ENCODE results near the gene GCLC. TPM values are rescaled to one million over a fixed set of nuclear protein-coding genes. Genes with fewer than 3 reads are reported as not detected.

Gene GCLC
- total RNA-seq, 2 donors from 2014 or later: 13.5 to 26.3 TPM

GRCh38 chr6:53499094-53499493 is 45.8 kb downstream of the GCLC start:
- Histone ChIP-seq H3K4me1 (no peaks in the 10 kb centered on the region), H3K9me3 (no peaks in the 10 kb centered on the region), H3K27ac (no peak overlapping the region), H3K36me3 (peaks cover 23% of the 10 kb centered on the region), H3K4me3 (no peak overlapping the region), H3K27me3 (no peaks in the 10 kb centered on the region)
- TF ChIP-seq CTCF (IDR thresholded peaks at IDR 0.05): no peak
- DNase-seq (ENCODE audit: low spot score): no peak

GRCh38 chr6:53498649-53499048 is 46.3 kb downstream of the GCLC start:
- Histone ChIP-seq H3K27ac (no peak overlapping the region), H3K4me1 (peaks cover 0 to under 1% of the 10 kb centered on the region in 2 donors), H3K9me3 (no peaks in the 10 kb centered on the region), H3K27me3 (no peaks in the 10 kb centered on the region), H3K36me3 (peaks cover 18% of the 10 kb centered on the region), H3K4me3 (no peak overlapping the region)
- no peak for DNase-seq (ENCODE audit: low spot score)
- TF ChIP-seq CTCF (IDR thresholded peaks at IDR 0.05): no peak

GRCh38 chr6:53497905-53498304 is 47.0 kb downstream of the GCLC start:
- TF ChIP-seq CTCF (IDR thresholded peaks at IDR 0.05): no peak
- peaks cover 18% of the 10 kb centered on the region for H3K36me3 ChIP-seq
- DNase-seq (ENCODE audit: low spot score): no peak

GRCh38 chr6:53496797-53497375 is 48.0 kb downstream of the GCLC start:
- Histone ChIP-seq H3K4me3 (no peak overlapping the region), H3K27me3 (no peaks in the 10 kb centered on the region), H3K4me1 (peaks cover 0 to 6% of the 10 kb centered on the region in 2 donors), H3K36me3 (peaks cover 18% of the 10 kb centered on the region), H3K27ac (no peak overlapping the region), H3K9me3 (no peaks in the 10 kb centered on the region)
- no peak for TF ChIP-seq CTCF (IDR thresholded peaks at IDR 0.05)
- DNase-seq (ENCODE audit: low spot score): no peak

More at GRCh38 chr6:53497905-53498304, 47.0 kb downstream of the GCLC start:
- H3K4me3 ChIP-seq: no peak overlapping the region
- H3K9me3 ChIP-seq: no peaks in the 10 kb centered on the region
- no peak overlapping the region for H3K27ac ChIP-seq
- no peaks in the 10 kb centered on the region for H3K27me3 ChIP-seq
- peaks cover 0 to 6% of the 10 kb centered on the region in 2 donors for H3K4me1 ChIP-seq

- Histone ChIP-seq H3K36me3 (peaks cover 18% of the 10 kb centered on the region), H3K27ac (no peak overlapping the region), H3K4me1 (peaks cover 0 to 6% of the 10 kb centered on the region in 2 donors), H3K4me3 (no peak overlapping the region), H3K27me3 (no peaks in the 10 kb centered on the region), H3K9me3 (no peaks in the 10 kb centered on the region)
- no peak for TF ChIP-seq CTCF (IDR thresholded peaks at IDR 0.05)
- no peak for DNase-seq (ENCODE audit: low spot score)
Measured at GRCh38 chr6:53495506-53496499, 49.1 kb downstream of the GCLC start.

Measured in right atrium auricular region (tissue), 2 donors.